Astrocyte (in vitro differentiated cells and primary cell): ENCODE measurements around the gene LGMN.

Source experiments
- EZH2 ChIP-seq: IDR thresholded peaks from 2 replicates; pipeline ENCODE4 v1.6.1; 2012; ENCODE audit warnings: mild to moderate bottlenecking, low read length, inconsistent platforms; ENCODE audit not compliant: insufficient read depth
- TF ChIP-seq, protein P1 (sequence below): IDR thresholded peaks from 2 replicates; pipeline ENCODE4 v1.5.1; 2011; ENCODE audit warnings: low read depth, mild to moderate bottlenecking, inconsistent platforms, low read length, moderate library complexity; ENCODE audit not compliant: insufficient read depth

DNA sequence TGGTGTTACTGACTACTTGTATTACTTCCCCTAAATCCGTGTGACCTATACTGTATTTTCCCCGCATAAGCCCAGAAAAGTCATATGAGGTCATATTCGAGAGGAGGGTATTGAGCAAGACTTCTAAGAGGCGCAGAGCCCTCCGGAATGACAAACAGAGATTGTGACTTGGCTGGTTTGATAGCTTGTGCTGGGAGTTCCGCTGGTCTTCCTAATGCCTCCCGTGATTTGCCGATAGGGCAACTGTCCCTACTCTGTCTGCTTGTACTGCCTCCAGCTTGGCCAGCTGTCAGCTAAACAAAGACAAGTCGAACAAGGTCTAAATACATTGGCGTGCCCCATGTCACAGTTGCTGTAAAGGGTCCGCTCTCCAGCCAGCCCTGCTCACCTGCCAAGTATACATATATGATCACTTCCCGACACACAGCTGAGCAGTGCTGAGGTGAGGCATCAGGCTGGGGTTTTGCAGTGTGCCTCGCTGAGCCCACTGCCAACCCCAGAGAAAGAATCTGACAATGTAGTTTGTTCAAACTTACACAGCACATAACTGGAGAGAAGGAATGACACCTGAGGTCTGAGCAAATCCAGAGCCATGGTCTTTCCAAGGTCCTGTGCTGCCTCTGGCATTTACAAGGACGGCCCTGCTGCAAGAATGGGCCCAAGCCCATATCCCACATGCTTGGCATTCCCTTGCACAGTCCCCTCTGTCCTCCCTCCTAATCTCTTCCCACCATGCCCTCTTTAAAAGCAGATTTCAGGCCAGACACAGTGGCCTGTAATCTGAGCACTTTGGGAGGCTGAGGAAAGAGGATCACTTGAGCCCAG, 23.7 kb downstream of the LGMN start:
- TF ChIP-seq, protein P1, sequence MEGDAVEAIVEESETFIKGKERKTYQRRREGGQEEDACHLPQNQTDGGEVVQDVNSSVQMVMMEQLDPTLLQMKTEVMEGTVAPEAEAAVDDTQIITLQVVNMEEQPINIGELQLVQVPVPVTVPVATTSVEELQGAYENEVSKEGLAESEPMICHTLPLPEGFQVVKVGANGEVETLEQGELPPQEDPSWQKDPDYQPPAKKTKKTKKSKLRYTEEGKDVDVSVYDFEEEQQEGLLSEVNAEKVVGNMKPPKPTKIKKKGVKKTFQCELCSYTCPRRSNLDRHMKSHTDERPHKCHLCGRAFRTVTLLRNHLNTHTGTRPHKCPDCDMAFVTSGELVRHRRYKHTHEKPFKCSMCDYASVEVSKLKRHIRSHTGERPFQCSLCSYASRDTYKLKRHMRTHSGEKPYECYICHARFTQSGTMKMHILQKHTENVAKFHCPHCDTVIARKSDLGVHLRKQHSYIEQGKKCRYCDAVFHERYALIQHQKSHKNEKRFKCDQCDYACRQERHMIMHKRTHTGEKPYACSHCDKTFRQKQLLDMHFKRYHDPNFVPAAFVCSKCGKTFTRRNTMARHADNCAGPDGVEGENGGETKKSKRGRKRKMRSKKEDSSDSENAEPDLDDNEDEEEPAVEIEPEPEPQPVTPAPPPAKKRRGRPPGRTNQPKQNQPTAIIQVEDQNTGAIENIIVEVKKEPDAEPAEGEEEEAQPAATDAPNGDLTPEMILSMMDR, result no peak
- no peak for TF ChIP-seq EZH2
